Coronary artery (tissue), 2 donors: ENCODE measurements around the gene TMEM17.
"Not testable (repeated sequence)": the region's sequence is repeated elsewhere in the genome, so short reads cannot be mapped to it uniquely, and the experiment has no call there.

Experiments
- DNase-seq: peaks from one replicate; pipeline ENCODE4 v3.0.0-alpha.2; 2017; ENCODE audit warnings: low spot score
- H3K27ac ChIP-seq, 2 donors: fragments of 200-600 bp; sonication (generic); one replicate each; pipeline ENCODE4 v1.5.1; 2016 to 2019
- H3K4me3 ChIP-seq: fragments of 200-600 bp; sonication (generic); 2 replicates; pipeline ENCODE4 v1.5.1; 2016; ENCODE audit warnings: mild to moderate bottlenecking, moderate library complexity
- TF ChIP-seq, protein P1 (sequence below): fragments of 200-600 bp; sonication (generic); IDR thresholded peaks from one replicate; pipeline ENCODE4 v1.5.1; 2019; ENCODE audit warnings: antibody characterized with exemption

Gene TMEM17

DNA sequence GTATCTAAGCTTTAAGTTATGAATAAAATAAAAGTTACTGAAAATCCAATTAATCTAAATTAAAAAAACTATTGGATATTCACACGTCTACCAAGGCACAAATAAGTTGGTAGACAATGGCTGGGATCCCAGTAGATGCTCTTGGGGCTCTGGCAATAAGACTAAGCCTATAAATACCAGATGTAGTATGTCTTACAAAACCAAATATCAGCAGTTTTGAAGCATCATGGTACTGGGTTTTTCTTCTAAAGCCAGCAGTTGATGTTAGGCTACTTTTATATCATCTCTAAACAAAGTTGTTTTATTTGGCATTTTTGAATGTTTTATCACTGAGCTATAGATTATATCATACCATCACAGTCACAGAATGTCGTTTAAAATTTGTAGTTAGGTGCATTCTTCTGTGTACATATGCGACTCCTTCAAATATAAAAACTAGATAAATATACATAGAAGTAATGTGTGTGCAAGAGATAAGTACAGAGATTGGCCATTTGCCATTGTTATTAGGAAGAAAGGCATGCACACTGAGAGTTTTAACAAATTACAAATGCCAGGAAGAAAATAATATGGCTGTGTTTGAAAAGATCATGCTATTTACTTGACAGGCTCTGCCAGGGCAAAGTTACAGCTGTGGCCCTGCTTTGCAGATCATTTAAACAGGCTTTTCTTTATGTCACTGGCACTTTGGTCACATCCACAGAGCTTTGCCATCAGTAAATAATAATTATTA, 21.6 kb upstream of the TMEM17 start:
- TF ChIP-seq, protein P1, sequence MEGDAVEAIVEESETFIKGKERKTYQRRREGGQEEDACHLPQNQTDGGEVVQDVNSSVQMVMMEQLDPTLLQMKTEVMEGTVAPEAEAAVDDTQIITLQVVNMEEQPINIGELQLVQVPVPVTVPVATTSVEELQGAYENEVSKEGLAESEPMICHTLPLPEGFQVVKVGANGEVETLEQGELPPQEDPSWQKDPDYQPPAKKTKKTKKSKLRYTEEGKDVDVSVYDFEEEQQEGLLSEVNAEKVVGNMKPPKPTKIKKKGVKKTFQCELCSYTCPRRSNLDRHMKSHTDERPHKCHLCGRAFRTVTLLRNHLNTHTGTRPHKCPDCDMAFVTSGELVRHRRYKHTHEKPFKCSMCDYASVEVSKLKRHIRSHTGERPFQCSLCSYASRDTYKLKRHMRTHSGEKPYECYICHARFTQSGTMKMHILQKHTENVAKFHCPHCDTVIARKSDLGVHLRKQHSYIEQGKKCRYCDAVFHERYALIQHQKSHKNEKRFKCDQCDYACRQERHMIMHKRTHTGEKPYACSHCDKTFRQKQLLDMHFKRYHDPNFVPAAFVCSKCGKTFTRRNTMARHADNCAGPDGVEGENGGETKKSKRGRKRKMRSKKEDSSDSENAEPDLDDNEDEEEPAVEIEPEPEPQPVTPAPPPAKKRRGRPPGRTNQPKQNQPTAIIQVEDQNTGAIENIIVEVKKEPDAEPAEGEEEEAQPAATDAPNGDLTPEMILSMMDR = no peak
- Histone ChIP-seq H3K4me3 (no peak overlapping the region), H3K27ac (no peak overlapping the region)
- DNase-seq = no peak

DNA sequence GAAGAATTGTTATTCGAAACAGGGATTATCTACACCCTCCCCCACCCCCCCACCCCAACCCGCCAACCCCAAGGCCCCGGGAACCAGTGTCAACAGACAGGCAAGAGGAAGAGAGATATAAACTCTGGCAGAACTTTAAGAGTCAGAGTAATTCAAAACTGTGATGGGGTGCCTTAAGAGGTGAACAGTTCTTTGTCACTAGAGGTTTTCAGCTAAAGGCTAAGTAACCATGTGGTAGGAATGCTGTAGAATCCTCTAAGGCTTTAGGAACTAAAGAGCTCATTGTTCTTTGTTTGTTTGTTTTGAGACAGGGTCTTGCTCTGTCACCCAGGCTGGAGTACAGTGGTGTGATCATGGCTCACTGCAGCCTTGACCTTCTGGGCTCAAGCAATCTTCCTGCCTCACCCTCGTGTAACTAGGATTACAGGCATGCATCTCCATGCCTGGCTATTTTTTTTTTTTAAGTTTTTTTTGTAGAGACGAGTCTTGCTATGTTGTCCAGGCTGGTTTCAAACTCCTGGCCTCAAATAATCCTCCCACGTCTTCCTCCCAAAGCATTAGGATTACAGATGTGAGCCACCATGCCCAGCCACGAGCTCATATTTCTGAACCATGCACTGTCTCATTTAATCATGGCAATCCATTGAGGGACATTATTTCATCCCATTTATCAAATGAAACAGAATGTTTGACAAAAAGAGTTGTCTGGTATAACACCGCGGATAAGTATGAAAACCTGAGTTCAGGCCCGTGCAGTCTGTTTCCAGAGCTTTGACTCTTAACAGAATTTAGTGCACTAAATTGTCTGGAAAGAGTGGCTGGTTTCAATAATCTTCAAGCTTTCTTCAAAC, 20.8 kb upstream of the TMEM17 start:
- Histone ChIP-seq H3K27ac (no peak overlapping the region), H3K4me3 (no peak overlapping the region)
- TF ChIP-seq, protein P1 = no peak
- DNase-seq = no peak

DNA sequence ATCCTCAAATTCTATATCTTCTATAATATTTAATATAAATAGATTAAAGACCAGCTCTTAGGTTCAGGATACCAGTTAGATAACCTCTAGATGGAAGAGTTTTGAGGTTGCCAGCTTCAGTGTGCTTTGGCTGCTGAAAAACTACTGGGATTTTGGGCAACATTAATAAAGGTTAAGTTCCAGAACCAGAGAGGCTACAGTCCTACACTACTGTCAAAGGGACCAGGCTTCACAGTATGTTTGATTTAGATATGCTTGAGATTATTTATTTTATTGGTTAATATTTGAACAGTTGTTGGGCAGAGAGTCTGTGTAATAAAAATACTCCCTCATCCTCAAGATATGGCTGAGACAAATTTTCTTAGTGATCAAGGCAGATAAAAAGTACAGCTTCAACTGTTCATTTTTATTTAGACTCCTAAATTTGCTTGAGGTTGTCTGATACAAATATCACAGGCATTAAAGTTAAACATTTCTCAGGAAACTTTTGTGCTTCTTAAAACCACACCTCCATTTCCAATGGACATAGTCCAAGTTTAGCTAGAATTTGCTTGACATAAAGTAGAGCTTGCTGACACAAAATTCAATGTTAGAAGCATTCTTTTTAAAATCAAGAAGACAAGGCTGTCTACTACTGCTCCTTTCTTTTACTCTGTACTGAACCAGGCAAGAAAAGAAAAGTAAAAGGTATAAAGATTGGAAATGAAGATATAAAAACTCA, 19.7 kb upstream of the TMEM17 start:
- H3K4me3 ChIP-seq = no peak overlapping the region
- TF ChIP-seq, protein P1 = no peak
- H3K27ac ChIP-seq = no peak overlapping the region
- DNase-seq = no peak

DNA sequence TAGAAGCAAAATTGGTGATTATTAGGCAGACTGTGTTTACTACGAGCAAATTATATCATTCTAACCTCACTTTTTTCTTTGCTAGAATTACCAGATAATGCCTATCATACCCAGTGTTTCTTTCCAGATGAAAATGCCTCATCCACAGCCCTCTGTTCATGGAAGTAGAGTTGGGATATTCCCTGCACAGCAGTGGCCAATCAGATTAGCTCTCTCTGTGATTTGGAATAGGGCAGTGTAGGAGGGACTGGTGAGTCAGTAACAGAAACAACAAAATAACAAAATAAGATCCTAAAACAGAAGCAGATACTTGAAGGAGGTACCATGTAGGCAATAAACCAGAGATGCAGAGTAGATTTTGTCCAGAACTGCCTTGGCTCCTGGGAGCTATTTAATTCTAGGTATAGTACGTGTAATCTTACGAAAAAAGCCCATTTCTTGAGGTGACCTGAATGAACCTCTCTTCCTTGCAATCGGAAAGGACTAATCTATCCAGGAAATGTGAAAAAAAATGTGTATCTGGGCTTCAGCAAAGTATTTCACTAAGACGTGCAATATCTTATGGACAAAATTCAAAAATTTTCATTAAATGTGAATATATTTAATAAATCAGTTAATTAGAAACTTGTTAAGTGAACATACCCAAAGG, 18.4 kb upstream of the TMEM17 start:
- TF ChIP-seq, protein P1 = no peak
- Histone ChIP-seq H3K27ac (no peak overlapping the region), H3K4me3 (no peak overlapping the region)

DNA sequence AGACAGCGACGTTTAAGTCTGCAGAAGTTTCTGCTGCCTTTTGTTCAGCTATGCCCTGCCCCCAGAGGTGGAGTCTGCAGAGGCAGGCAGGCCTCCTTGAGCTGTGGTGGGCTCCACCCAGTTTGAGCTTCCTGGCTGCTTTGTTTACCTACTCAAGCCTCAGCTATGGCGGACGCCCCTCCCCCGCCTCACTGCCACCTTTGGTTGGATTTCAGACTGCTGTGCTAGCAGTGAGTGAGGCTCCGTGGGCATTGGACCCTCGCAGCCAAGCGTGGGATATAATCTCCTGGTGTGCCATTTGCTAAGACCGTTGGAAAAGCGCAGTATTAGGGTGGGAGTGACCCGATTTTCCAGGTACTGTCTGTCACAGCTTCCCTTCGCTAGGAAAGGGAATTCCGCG, 15.1 kb upstream of the TMEM17 start:
- H3K27ac ChIP-seq, DNase-seq, H3K4me3 ChIP-seq: not testable (repeated sequence)

More for the DNA sequence above, 18.4 kb upstream of the TMEM17 start:
- DNase-seq = no peak

DNA sequence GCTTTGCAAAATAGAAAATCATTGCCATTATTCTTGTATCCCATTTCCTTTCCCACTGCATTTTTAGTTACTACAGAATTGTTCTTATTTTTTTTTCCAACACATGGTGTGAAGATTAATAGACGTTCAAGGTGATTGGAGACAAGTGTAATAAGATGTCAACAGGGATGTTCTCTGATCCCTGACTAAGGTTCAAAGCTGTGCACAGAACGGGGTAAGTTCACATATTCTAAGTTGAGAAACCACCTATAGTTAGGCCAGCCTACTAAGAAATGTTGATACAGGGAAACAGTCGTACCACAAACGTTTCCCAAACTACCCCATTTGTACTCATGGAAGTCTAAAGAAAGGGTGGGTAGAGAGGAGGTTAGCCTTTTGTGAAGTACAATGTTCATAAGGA, 6.4 kb upstream of the TMEM17 start:
- TF ChIP-seq, protein P1 = no peak
- no peak overlapping the region for H3K4me3 ChIP-seq
- DNase-seq = no peak
- no peak overlapping the region for H3K27ac ChIP-seq

DNA sequence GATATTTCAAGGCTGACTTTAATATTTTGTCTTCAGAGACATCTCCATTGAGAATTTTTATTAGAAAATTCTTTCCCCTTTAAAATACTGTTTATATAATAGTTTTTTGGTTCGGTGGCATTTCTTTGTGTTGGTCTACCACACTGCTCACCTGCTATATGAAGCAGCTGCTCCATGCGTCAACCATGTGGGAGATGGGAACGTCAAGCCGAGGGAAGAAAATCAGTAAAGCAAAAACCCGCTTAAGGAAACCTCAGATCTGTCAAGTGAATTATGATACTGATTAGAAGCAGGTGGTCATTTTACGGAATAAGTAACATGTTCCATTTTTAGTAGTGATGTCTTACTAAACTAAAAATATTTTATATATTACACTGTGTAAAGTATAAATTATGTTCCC, 5.6 kb upstream of the TMEM17 start:
- no peak for DNase-seq
- no peak overlapping the region for H3K27ac ChIP-seq
- no peak overlapping the region for H3K4me3 ChIP-seq
- TF ChIP-seq, protein P1 = no peak
